MM.1S (cell line): ENCODE measurements around the gene PPIG.

Experiments
- DNase-seq: peaks from one replicate; pipeline ENCODE4 v3.0.0-alpha.2; 2015
- H2AFZ ChIP-seq: fragments of 300-600 bp; sonication (generic); 2 replicates; pipeline ENCODE4 v1.6.0; 2016; ENCODE audit warnings: antibody characterized with exemption, low read length
- H3F3A ChIP-seq: fragments of 300-600 bp; sonication (generic); 2 replicates; pipeline ENCODE4 v1.6.1; 2016; ENCODE audit warnings: mild to moderate bottlenecking, antibody characterized with exemption, low read length, moderate library complexity, mixed read lengths; ENCODE audit not compliant: insufficient read depth
- H3K27ac ChIP-seq: fragments of 300-600 bp; sonication (generic); 2 replicates; pipeline ENCODE4 v1.5.1; 2016; ENCODE audit warnings: mild to moderate bottlenecking, low read length
- H3K27me3 ChIP-seq: fragments of 300-600 bp; sonication (generic); replicated peaks from 2 replicates; pipeline ENCODE4 v1.6.0; 2016; ENCODE audit warnings: low read length; ENCODE audit not compliant: insufficient read depth
- H3K36me3 ChIP-seq: fragments of 300-600 bp; sonication (generic); replicated peaks from 2 replicates; pipeline ENCODE4 v1.6.1; 2016; ENCODE audit warnings: mild to moderate bottlenecking, low read length, mixed read lengths; ENCODE audit not compliant: insufficient read depth
- H3K4me1 ChIP-seq: fragments of 300-600 bp; sonication (generic); 2 replicates; pipeline ENCODE4 v1.6.1; 2016; ENCODE audit warnings: low read length, mixed read lengths
- H3K4me2 ChIP-seq: fragments of 300-600 bp; sonication (generic); 2 replicates; pipeline ENCODE4 v1.6.0; 2016; ENCODE audit warnings: low read depth, low read length
- H3K4me3 ChIP-seq: fragments of 300-600 bp; sonication (generic); 2 replicates; pipeline ENCODE4 v1.5.1; 2016; ENCODE audit warnings: low read length, mixed read lengths
- H3K79me2 ChIP-seq: fragments of 300-600 bp; sonication (generic); 2 replicates; pipeline ENCODE4 v1.6.1; 2016; ENCODE audit warnings: mixed run types, low read length, mixed read lengths
- H3K9ac ChIP-seq: fragments of 300-600 bp; sonication (generic); 2 replicates; pipeline ENCODE4 v1.6.1; 2016; ENCODE audit warnings: low read length, mixed read lengths
- H3K9me2 ChIP-seq: fragments of 300-600 bp; sonication (generic); replicated peaks from 2 replicates; pipeline ENCODE4 v1.6.1; 2016; ENCODE audit warnings: mild to moderate bottlenecking, low read length, mixed read lengths; ENCODE audit not compliant: insufficient read depth
- H3K9me3 ChIP-seq: fragments of 300-600 bp; sonication (generic); replicated peaks from 2 replicates; pipeline ENCODE4 v1.6.1; 2016; ENCODE audit warnings: mild to moderate bottlenecking, low read length, mixed read lengths; ENCODE audit not compliant: insufficient read depth
- H4K20me1 ChIP-seq: fragments of 300-600 bp; sonication (generic); 2 replicates; pipeline ENCODE4 v1.6.1; 2016; ENCODE audit warnings: mild to moderate bottlenecking, low read length, moderate library complexity, mixed read lengths; ENCODE audit not compliant: insufficient read depth
- EZH2 ChIP-seq: fragments of 300-600 bp; sonication (generic); optimal IDR thresholded peaks from 2 replicates; pipeline ENCODE3; 2017; ENCODE audit warnings: low read depth, mild to moderate bottlenecking, antibody characterized with exemption, low read length, mixed read lengths
- EZH2phosphoT487 ChIP-seq: fragments of 300-600 bp; sonication (generic); IDR thresholded peaks from 2 replicates; pipeline ENCODE4 v1.6.1; 2018; ENCODE audit warnings: antibody characterized with exemption, low read length
- TF ChIP-seq, protein P1 (sequence below): fragments of 300-600 bp; sonication (generic); IDR thresholded peaks from 2 replicates; pipeline ENCODE4 v1.5.1; 2016; ENCODE audit warnings: antibody characterized with exemption, low read length, mixed read lengths

PPIG gene

DNA sequence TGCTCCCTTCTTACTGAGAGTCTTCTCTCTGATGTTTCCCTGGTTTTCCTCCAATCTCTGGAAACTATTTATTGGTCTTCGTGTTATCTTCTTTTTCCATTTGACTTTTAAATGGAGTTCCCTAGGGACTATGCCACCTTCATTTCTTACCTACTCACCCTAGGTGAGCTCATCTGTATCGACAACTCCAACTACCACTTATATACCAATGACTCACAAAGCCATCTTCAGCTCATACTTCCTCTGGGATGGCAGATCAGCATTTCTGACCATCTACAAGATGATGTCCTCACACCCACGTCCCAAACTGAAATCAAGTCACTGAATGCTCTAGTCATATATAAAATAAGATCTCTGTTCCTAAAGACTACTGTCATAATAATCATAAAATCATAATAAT, 69.5 kb downstream of the PPIG start:
- no peak overlapping the region for H3K4me2 ChIP-seq
- no peak overlapping the region for H3K9ac ChIP-seq
- H3K4me1 ChIP-seq, result no peaks in the 10 kb centered on the region
- no peaks in the 10 kb centered on the region for H3K79me2 ChIP-seq
- no peak overlapping the region for H3K4me3 ChIP-seq
- no peaks in the 10 kb centered on the region for H3K9me2 ChIP-seq
- H3K9me3 ChIP-seq, result no peaks in the 10 kb centered on the region
- TF ChIP-seq, protein P1, sequence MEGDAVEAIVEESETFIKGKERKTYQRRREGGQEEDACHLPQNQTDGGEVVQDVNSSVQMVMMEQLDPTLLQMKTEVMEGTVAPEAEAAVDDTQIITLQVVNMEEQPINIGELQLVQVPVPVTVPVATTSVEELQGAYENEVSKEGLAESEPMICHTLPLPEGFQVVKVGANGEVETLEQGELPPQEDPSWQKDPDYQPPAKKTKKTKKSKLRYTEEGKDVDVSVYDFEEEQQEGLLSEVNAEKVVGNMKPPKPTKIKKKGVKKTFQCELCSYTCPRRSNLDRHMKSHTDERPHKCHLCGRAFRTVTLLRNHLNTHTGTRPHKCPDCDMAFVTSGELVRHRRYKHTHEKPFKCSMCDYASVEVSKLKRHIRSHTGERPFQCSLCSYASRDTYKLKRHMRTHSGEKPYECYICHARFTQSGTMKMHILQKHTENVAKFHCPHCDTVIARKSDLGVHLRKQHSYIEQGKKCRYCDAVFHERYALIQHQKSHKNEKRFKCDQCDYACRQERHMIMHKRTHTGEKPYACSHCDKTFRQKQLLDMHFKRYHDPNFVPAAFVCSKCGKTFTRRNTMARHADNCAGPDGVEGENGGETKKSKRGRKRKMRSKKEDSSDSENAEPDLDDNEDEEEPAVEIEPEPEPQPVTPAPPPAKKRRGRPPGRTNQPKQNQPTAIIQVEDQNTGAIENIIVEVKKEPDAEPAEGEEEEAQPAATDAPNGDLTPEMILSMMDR, result no peak
- TF ChIP-seq EZH2 (no peak), EZH2phosphoT487 (no peak)
- H4K20me1 ChIP-seq, result no peaks in the 10 kb centered on the region
- H3K36me3 ChIP-seq, result no peaks in the 10 kb centered on the region
- no peaks in the 10 kb centered on the region; the same call in 1 of the 2 replicates for H3F3A ChIP-seq
- H2AFZ ChIP-seq, result no peak overlapping the region
- H3K27me3 ChIP-seq, result no peaks in the 10 kb centered on the region
- H3K27ac ChIP-seq, result no peak overlapping the region
- DNase-seq, result no peak

DNA sequence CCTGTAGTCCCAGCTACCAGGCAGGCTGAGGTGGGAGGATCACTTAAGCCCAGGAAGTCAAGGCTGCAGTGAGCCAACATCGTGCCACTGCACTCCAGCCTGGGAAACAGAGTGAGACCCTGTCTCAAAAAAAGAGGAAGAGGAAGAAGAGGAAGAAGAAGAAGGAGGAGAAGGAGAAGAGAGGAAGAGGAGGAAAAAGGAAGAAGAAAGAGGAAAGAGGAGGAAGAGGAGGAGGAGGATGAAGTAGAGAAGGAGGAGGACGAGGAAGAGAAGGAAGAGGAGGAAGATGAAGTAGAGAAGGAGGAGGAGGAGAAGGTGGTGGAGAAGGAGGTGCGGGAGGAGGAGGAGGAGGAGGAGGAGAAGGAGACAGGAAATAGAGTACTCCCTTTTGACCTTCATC, 72.0 kb downstream of the PPIG start:
- no peak for DNase-seq
- H4K20me1 ChIP-seq, result no peaks in the 10 kb centered on the region
- H3F3A ChIP-seq, result no peaks in the 10 kb centered on the region
- H3K4me2 ChIP-seq, result no peak overlapping the region
- H3K4me1 ChIP-seq, result no peaks in the 10 kb centered on the region
- no peaks in the 10 kb centered on the region for H3K9me3 ChIP-seq
- H3K27ac ChIP-seq, result no peak overlapping the region
- no peak overlapping the region for H2AFZ ChIP-seq
- no peak overlapping the region for H3K4me3 ChIP-seq
- H3K27me3 ChIP-seq, result no peaks in the 10 kb centered on the region
- H3K79me2 ChIP-seq, result no peaks in the 10 kb centered on the region
- no peaks in the 10 kb centered on the region for H3K36me3 ChIP-seq
- H3K9me2 ChIP-seq, result no peaks in the 10 kb centered on the region
- H3K9ac ChIP-seq, result no peak overlapping the region
- no peak for TF ChIP-seq EZH2
- TF ChIP-seq, protein P1, result no peak
- no peak for TF ChIP-seq EZH2phosphoT487

DNA sequence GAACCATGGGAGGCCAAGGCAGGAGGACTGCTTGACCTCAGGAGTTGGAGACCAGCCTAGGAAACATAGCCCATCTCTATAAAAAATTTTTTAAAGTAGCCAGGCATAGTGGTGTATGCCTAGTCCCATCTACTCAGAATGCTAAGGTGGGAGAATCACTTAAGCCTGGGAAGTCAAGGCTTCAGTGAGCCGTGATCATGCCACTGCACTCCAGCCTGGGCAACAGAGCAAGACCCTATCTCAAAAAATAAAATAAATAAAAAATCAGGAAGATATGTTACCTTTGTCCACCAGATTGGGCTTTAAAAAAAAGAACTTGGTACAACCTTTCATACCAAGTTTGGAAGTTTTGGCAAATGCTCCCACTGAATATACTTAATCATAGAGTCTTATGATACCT, 74.7 kb downstream of the PPIG start:
- Histone ChIP-seq H3K9me3 (no peaks in the 10 kb centered on the region), H3K4me2 (no peak overlapping the region), H3K27me3 (no peaks in the 10 kb centered on the region), H2AFZ (no peak overlapping the region), H3K9me2 (no peaks in the 10 kb centered on the region), H3K79me2 (no peaks in the 10 kb centered on the region), H3K4me1 (no peaks in the 10 kb centered on the region), H3K36me3 (no peaks in the 10 kb centered on the region), H3K27ac (no peak overlapping the region), H3F3A (no peaks in the 10 kb centered on the region), H3K4me3 (no peak overlapping the region), H3K9ac (no peak overlapping the region), H4K20me1 (no peaks in the 10 kb centered on the region)
- no peak for DNase-seq
- TF ChIP-seq EZH2phosphoT487, result no peak
- no peak for TF ChIP-seq EZH2
- TF ChIP-seq, protein P1, result no peak
